Ishikawa (cell line): ENCODE measurements around the gene CGRRF1.

Experiments
- CEBPB ChIP-seq: IDR thresholded peaks from 2 replicates; pipeline ENCODE4 v1.6.1; 2012
- CREB1 ChIP-seq: IDR thresholded peaks from 2 replicates; pipeline ENCODE4 v1.6.1; 2012; ENCODE audit warnings: low read depth
- EGR1 ChIP-seq: IDR thresholded peaks from 2 replicates; pipeline ENCODE4 v1.6.1; 2012
- EP300 ChIP-seq: IDR thresholded peaks from 2 replicates; pipeline ENCODE4 v1.6.1; 2012; ENCODE audit warnings: borderline replicate concordance
- FOXM1 ChIP-seq: IDR thresholded peaks from 2 replicates; pipeline ENCODE4 v1.6.1; 2012; ENCODE audit warnings: low read depth, borderline replicate concordance
- MAX ChIP-seq: IDR thresholded peaks from 2 replicates; pipeline ENCODE4 v1.6.1; 2012
- NFIC ChIP-seq: IDR thresholded peaks from 2 replicates; pipeline ENCODE4 v1.6.1; 2012
- RAD21 ChIP-seq: IDR thresholded peaks from 2 replicates; pipeline ENCODE4 v1.6.1; 2012; ENCODE audit warnings: low read depth
- REST ChIP-seq: IDR thresholded peaks from 2 replicates; pipeline ENCODE4 v1.6.1; 2012; ENCODE audit warnings: low read depth, mild to moderate bottlenecking
- TAF1 ChIP-seq: IDR thresholded peaks from 2 replicates; pipeline ENCODE4 v1.6.1; 2012; ENCODE audit warnings: low read depth, mild to moderate bottlenecking
- TCF12 ChIP-seq: IDR thresholded peaks from 2 replicates; pipeline ENCODE4 v1.6.1; 2012; ENCODE audit warnings: low read depth
- TEAD4 ChIP-seq: IDR thresholded peaks from 2 replicates; pipeline ENCODE4 v1.6.1; 2012
- USF1 ChIP-seq: IDR thresholded peaks from 2 replicates; pipeline ENCODE4 v1.6.1; 2012
- YY1 ChIP-seq: IDR thresholded peaks from 2 replicates; pipeline ENCODE4 v1.6.1; 2012; ENCODE audit warnings: low read depth
- ZBTB7A ChIP-seq: IDR thresholded peaks from 2 replicates; pipeline ENCODE4 v1.6.1; 2012; ENCODE audit warnings: low read depth

Gene CGRRF1

GRCh38 chr14:54486685-54487084 is 23.0 kb upstream of the CGRRF1 start:
- no peak for TF ChIP-seq USF1
- no peak for TF ChIP-seq YY1
- TF ChIP-seq CREB1 = no peak
- TF ChIP-seq NFIC = no peak
- TF ChIP-seq TEAD4 = no peak
- no peak for TF ChIP-seq TAF1
- no peak for TF ChIP-seq MAX
- TF ChIP-seq REST = no peak
- no peak for TF ChIP-seq TCF12
- TF ChIP-seq ZBTB7A = no peak
- no peak for TF ChIP-seq EP300
- no peak for TF ChIP-seq RAD21
- TF ChIP-seq CEBPB = no peak
- TF ChIP-seq FOXM1 = no peak

GRCh38 chr14:54487771-54488170 is 21.9 kb upstream of the CGRRF1 start:
- TF ChIP-seq YY1 = no peak

GRCh38 chr14:54488318-54488645 is 21.4 kb upstream of the CGRRF1 start:
- TF ChIP-seq CREB1 (no peak), TEAD4 (0 out of 2 replicates have a peak, but pooled peaks have one; percentile 0)

- no peak for TF ChIP-seq FOXM1
- peak; percentile 31; the same call in 1 of the 2 replicates for TF ChIP-seq EGR1
- TF ChIP-seq CREB1 = no peak
- peak; percentile 61 for TF ChIP-seq TAF1
- 0 out of 2 replicates have a peak, but pooled peaks have one; percentile 59 for TF ChIP-seq ZBTB7A
- no peak; the same call in 1 of the 2 replicates for TF ChIP-seq REST
- no peak for TF ChIP-seq NFIC
- TF ChIP-seq YY1 = peak; percentile 77
- TF ChIP-seq MAX = peak; percentile 81; the same call in 1 of the 2 replicates
- no peak for TF ChIP-seq RAD21
- TF ChIP-seq CEBPB = no peak
- peak; percentile 57 for TF ChIP-seq EP300
- TF ChIP-seq TEAD4 = 0 out of 2 replicates have a peak, but pooled peaks have one; percentile 3
- peak; percentile 34; the same call in 1 of the 2 replicates for TF ChIP-seq TCF12
- peak; percentile 98 for TF ChIP-seq USF1
Observed at GRCh38 chr14:54488646-54489317, 20.9 kb upstream of the CGRRF1 start, which contains the start of gene GMFB. TSS of gene GMFB (minus strand) at chr14:54488980. CDS start at chr14:54488927, 53 bp downstream.

- no peak for TF ChIP-seq TCF12
- TF ChIP-seq TEAD4 = peak; percentile 46
Observed at GRCh38 chr14:54489318-54489683, 20.4 kb upstream of the CGRRF1 start.

- TF ChIP-seq RAD21 (no peak), EGR1 (no peak), REST (no peak), FOXM1 (no peak), ZBTB7A (no peak), YY1 (no peak), TCF12 (no peak), TAF1 (no peak), TEAD4 (no peak), USF1 (no peak), CEBPB (no peak), NFIC (no peak), CREB1 (no peak), EP300 (no peak), MAX (no peak)
Observed at GRCh38 chr14:54489731-54490444, 19.8 kb upstream of the CGRRF1 start.
